SW480 (cell line): ENCODE measurements around the gene WFDC1.
A peak's percentile ranks its signal among the peaks of the same experiment; 100 is the strongest.

Experiments used
- DNase-seq: peaks from one replicate; pipeline ENCODE4 v3.0.0-alpha.2; 2016; ENCODE audit warnings: low spot score

WFDC1 gene

DNA sequence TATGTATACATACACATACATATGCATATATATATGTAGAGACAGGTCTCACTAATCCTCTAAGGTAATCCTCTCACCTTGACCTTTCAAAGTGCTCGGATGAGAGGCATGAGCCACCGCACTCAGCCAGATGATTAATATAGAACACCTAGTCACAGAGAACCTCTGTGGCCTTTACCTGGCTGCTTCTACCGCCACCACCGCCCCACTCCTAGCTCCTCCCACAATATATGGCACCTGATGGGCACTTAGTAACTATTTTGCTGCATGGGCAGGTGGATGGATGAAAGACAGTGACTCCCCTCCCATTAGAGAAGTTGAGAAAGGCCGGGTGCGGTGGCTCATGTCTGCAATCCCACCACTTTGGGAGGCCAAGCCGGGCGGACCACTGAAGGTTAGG lies 57.0 kb downstream of the WFDC1 start:
- no peak for DNase-seq

GRCh38 chr16:84354306-84354705 lies 59.6 kb downstream of the WFDC1 start:
- no peak for DNase-seq

- no peak for DNase-seq
Observed at GRCh38 chr16:84355149-84355548, 60.5 kb downstream of the WFDC1 start.

- DNase-seq, result no peak
Observed at GRCh38 chr16:84356176-84356575, 61.5 kb downstream of the WFDC1 start.

DNA sequence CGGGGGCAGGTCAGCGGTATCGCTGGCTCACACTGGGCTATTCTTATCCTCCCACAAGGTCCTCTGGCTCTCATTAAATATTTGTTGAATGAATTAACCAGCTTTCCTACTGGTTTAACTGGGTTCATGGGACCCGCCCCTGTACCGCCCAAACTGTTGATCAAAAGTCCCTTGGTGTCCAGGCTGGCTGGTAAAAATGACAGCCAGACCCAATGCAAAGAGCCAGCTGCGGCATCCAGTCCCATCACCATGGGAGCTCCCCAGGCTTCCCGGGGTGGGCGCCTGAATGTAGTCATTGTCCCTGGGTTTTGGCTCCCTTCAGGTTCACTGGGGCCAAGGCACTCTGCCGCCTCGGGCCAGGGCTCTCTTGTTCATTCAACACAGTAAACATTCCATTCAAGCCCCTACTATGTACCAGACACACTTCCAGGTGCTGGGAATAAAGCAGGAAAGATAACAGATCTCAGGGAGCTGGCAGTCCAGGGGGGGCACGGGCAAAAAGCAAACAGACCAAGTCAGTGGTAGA lies 62.0 kb downstream of the WFDC1 start:
- DNase-seq, result peak; percentile 33

GRCh38 chr16:84357191-84357651 lies 62.5 kb downstream of the WFDC1 start:
- peak; percentile 55 for DNase-seq

DNA sequence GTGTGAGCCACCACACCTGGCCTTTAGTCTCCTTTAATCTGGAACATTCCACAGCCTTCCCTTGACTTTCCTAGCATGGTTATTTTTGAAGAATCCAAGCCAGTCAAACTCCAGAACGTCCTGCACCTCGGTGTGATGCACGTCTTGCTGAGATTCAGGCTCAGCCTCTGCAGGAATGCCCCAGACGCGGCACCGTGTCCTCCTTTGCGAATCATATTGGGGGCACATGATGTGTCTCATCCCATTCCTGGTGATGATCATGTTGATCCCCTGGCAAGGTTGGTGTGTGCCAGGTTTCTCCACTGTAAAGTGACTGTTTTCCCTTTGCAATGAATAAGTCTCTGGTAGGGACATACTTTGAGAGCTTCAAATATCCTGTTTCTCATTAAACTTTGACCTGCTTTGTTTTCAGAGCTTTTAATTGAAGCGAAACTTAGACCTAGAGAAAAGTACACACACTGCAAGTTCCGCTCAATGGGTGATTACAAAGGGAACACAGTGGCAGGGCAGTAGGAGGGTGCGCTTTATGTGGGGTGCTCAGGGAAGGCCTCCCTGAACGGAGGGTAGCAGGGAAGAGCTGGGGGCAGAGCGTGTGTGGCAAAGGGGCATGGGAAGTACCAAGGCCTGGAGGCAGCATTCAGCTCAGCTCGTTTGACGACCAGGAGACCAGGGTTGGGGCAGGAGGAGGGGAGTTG lies 64.1 kb downstream of the WFDC1 start:
- DNase-seq, result no peak

DNA sequence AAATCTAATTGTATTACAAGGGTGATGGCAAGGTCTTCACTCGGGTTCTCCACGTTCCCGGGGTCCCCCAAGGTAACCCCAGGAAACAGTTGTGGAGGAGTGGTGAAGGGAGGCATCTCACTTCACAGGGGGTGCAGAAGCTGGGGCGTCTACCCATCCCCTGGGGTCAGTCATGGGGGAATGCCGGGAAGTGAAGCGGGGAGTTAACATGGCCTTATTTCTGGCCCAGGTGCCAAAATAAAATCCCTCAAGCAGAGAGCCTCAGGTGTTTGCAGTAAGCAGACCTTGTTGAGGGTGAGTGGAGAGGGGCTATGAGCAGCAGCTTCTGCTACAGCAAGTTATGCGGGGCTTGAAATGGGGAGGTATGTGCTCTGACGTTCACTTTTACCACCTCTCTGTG lies 64.6 kb downstream of the WFDC1 start:
- DNase-seq, result no peak

DNA sequence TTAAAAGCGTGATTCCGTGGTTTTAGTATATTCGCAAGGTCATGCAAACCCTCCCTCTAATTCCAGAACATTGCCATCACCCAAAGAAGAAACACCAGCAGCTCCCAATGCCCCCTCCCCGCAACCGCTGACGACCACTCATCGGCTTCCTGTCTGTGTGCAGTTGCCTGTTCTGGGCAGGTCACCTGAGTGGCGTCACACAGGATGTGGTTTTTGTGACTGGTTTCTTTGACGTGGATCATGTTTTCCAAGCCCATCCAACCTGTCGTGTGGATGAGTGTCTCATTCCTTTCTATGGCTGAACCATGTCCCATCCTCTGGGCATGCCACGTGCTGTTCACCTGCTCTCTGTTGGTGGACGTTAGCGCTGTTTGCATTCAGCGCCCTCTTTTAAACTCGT lies 65.5 kb downstream of the WFDC1 start:
- peak; percentile 60 for DNase-seq

DNA sequence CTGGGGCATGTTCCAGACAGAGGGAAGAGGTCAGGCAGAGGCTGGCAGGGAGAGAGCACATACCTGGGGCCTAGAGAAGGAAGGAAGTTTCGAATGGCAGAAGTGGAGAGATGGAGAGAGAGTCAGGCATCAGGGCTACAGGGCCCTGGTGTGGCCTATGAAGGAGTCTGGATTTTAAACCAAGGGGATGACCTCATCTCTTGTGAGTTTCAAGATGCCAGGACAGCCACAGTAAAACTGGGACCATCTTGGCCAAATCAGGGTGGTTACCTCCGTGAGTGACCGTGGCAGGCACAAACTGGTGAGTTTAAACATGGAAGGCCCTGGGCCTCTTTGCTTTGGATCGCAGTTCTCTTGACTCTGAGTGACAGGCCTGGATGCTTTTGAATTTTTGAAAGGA lies 66.1 kb downstream of the WFDC1 start:
- no peak for DNase-seq

GRCh38 chr16:84361546-84361945 lies 66.9 kb downstream of the WFDC1 start:
- DNase-seq, result no peak

DNA sequence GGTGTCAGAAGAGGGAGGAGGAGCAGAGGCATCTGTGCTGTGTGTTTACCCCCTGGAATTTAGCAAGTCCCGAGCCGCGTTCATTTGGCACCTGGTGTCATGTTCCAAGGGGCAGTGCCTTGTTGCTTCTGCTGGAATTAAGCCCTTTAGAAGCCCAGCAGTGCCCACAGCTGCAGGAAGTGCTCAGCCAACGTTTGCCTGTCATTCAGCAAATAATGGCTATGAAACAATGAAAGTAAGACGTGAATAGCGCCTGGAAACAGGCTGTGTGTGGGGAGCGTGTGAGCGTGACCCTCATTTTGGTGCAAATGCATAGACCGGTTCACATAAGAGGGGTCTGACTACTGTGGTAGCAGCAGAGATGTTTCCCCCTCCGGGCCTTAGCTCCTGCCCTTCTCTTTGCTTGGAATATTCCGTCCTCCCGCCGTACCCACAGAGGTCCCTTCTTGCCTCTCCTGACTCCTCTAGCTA lies 67.8 kb downstream of the WFDC1 start:
- peak; percentile 31 for DNase-seq

DNA sequence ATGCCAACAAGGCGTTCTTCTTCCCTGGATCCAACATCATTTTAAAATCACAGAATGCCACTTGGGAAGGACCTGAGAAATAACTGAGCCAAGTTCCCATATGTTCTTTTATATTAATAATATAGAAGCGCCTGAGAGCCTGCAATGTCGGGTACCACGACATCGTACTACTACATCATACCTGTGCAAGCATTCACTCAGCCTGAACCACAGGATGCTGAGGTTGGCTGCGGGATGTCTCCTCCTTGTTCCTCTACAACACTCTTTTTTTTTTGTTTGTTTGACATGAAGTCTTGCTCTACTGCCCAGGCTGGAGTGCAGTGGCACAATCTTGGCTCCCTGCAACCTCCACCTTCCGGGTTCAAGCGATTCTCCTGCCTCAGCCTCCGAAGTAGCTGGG lies 71.5 kb downstream of the WFDC1 start:
- DNase-seq, result no peak

- DNase-seq, result no peak
Observed at GRCh38 chr16:84367297-84367680, 72.6 kb downstream of the WFDC1 start.

- no peak for DNase-seq
Observed at GRCh38 chr16:84367750-84368307, 73.2 kb downstream of the WFDC1 start.

GRCh38 chr16:84368308-84368996 lies 73.8 kb downstream of the WFDC1 start, which contains the start of gene ATP2C2:
Gene ATP2C2, plus strand, starts transcription at chr16:84368538. Its CDS starts 78 bp downstream, at chr16:84368616.
- peak; percentile 61 for DNase-seq

DNA sequence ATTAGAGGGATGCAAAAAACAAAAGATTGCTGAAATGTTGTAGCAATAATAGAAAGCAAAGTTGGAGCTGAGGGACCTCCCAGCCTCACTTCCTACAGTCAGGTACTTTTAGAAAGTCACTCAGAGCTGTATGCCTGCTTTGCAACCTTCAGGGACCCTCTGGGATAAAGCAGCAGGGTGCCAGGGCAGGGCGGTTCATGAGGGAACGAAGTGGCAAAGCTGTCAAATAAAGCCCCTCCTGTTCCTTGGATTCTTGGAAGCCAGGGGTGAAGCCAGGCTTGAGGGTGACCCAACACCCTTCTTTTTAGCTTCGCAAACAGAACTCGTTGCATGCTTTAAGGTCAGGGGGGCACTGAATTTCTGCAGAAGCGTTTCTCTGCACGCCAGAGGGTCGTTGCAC lies 74.4 kb downstream of the WFDC1 start:
- no peak for DNase-seq

DNA sequence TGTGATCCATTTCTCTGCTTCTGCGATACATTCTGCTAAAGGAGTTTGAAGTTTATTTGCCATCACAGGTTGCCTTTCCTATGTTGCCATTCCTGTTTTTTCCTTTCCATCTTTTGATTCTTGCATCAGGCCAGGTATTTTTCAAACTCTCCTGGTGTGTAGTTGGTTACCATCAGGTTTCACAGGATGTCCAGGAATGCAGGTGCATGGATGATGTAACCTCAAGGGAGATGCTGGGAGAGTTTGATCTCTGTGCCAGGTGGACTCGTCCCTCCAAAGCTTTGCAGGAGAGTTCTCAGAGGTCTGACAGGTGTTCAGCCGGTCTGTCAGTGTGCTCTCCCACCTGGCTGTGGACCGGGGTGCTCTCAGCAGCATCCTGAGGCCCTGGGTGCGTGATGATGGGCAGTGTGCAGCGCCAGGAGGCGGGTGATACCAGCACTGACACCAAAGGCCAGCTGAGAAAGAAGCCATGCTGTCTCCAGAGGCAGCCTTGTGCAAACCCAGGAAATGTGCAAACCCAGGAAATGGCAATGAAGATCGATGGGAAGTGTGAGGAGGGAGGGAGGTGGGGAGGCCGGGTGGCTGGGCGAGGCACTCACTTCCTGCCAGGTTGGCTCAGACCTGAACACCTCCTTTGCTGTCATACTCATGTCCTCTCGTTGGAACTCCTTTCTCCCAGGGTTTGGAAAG lies 75.4 kb downstream of the WFDC1 start:
- peak; percentile 70 for DNase-seq

DNA sequence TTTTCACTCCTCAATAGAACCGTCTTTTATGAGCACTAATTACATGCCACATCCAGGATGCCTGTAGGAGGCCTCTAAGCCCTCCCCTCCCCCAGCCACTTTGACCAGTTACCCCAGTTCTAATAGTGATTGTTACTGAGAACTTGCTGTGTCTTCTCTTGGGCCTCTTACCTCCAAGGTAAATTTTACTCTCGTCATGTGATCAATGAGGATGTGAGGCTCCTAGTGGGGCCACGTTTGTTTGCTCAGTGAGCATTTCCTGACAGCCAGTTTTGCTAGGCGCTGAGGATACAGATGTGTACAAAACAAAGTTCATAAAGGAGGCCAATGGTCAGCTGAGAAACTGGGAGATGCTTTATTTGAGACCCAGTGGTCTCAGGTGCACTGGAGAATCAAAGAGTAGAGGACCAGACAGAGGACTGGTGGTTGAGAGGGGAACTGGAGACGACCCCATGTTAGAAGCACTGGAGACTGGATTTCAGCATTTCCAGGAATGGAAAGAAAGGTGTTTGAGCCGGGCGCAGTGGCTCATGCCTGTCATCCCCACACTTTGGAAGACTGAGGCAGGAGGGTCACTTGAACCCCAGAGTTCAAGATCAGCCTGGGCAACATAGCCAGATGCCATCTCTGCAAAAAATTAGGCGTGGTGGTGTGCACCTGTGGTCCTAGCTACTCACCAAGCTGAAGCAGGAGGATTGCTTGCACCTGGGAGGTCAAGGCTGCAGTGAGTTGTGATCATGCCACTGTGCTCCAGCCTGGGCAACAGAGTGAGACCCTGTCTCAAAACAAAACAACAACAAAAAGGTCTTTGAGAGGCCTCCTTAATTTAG lies 76.3 kb downstream of the WFDC1 start:
- DNase-seq, result no peak

- no peak for DNase-seq
Observed at GRCh38 chr16:84371553-84371865, 76.8 kb downstream of the WFDC1 start.

GRCh38 chr16:84373907-84374489 lies 79.3 kb downstream of the WFDC1 start:
- DNase-seq, result no peak
